ENCODE data around the gene SLC35B3.

SLC35B3 gene

GRCh38 chr6:8402546-8402945 is 32.8 kb downstream of the SLC35B3 start:
- Histone ChIP-seq H3K27me3 (ENCODE audit: control insufficient read depth, insufficient read depth, low read length) (no peaks in the 10 kb centered on the region), H3K4me3 (ENCODE audit: low read length) (no peak overlapping the region), H3K36me3 (ENCODE audit: control insufficient read depth, insufficient read depth, low read length) (no peaks in the 10 kb centered on the region), H3K9me3 (ENCODE audit: control insufficient read depth, low read length) (no peaks in the 10 kb centered on the region), H3K4me1 (ENCODE audit: control insufficient read depth, insufficient read depth, low read length) (no peaks in the 10 kb centered on the region), H3K9ac (ENCODE audit: low read length) (no peak overlapping the region)

GRCh38 chr6:8400663-8401062 is 34.7 kb downstream of the SLC35B3 start:
- H3K36me3 ChIP-seq (ENCODE audit: control insufficient read depth, insufficient read depth, low read length), result no peaks in the 10 kb centered on the region
- H3K4me3 ChIP-seq (ENCODE audit: low read length), result no peak overlapping the region
- no peaks in the 10 kb centered on the region for H3K9me3 ChIP-seq (ENCODE audit: control insufficient read depth, low read length)
- H3K27me3 ChIP-seq (ENCODE audit: control insufficient read depth, insufficient read depth, low read length), result no peaks in the 10 kb centered on the region
- H3K9ac ChIP-seq (ENCODE audit: low read length), result no peak overlapping the region
- no peaks in the 10 kb centered on the region for H3K4me1 ChIP-seq (ENCODE audit: control insufficient read depth, insufficient read depth, low read length)

- no peaks in the 10 kb centered on the region for H3K36me3 ChIP-seq (ENCODE audit: control insufficient read depth, insufficient read depth, low read length)
- H3K9me3 ChIP-seq (ENCODE audit: control insufficient read depth, low read length), result no peaks in the 10 kb centered on the region
- H3K4me1 ChIP-seq (ENCODE audit: control insufficient read depth, insufficient read depth, low read length), result no peaks in the 10 kb centered on the region
- H3K9ac ChIP-seq (ENCODE audit: low read length), result no peak overlapping the region
- no peaks in the 10 kb centered on the region for H3K27me3 ChIP-seq (ENCODE audit: control insufficient read depth, insufficient read depth, low read length)
- H3K4me3 ChIP-seq (ENCODE audit: low read length), result no peak overlapping the region
Observed at GRCh38 chr6:8392569-8392968, 42.8 kb downstream of the SLC35B3 start.

GRCh38 chr6:8391934-8392333 is 43.4 kb downstream of the SLC35B3 start:
- no peak overlapping the region for H3K4me3 ChIP-seq (ENCODE audit: low read length)
- H3K27me3 ChIP-seq (ENCODE audit: control insufficient read depth, insufficient read depth, low read length), result no peaks in the 10 kb centered on the region
- H3K36me3 ChIP-seq (ENCODE audit: control insufficient read depth, insufficient read depth, low read length), result no peaks in the 10 kb centered on the region
- no peaks in the 10 kb centered on the region for H3K9me3 ChIP-seq (ENCODE audit: control insufficient read depth, low read length)
- no peak overlapping the region for H3K9ac ChIP-seq (ENCODE audit: low read length)
- H3K4me1 ChIP-seq (ENCODE audit: control insufficient read depth, insufficient read depth, low read length), result no peaks in the 10 kb centered on the region

- Histone ChIP-seq H3K4me1 (ENCODE audit: control insufficient read depth, insufficient read depth, low read length) (no peaks in the 10 kb centered on the region), H3K9ac (ENCODE audit: low read length) (no peak overlapping the region), H3K9me3 (ENCODE audit: control insufficient read depth, low read length) (no peaks in the 10 kb centered on the region), H3K36me3 (ENCODE audit: control insufficient read depth, insufficient read depth, low read length) (no peaks in the 10 kb centered on the region), H3K4me3 (ENCODE audit: low read length) (no peak overlapping the region), H3K27me3 (ENCODE audit: control insufficient read depth, insufficient read depth, low read length) (no peaks in the 10 kb centered on the region)
Observed at GRCh38 chr6:8389036-8389818, 46.1 kb downstream of the SLC35B3 start.

GRCh38 chr6:8387942-8388437 is 47.4 kb downstream of the SLC35B3 start:
- Histone ChIP-seq H3K9ac (ENCODE audit: low read length) (no peak overlapping the region), H3K9me3 (ENCODE audit: control insufficient read depth, low read length) (no peaks in the 10 kb centered on the region), H3K36me3 (ENCODE audit: control insufficient read depth, insufficient read depth, low read length) (no peaks in the 10 kb centered on the region), H3K27me3 (ENCODE audit: control insufficient read depth, insufficient read depth, low read length) (no peaks in the 10 kb centered on the region), H3K4me3 (ENCODE audit: low read length) (no peak overlapping the region), H3K4me1 (ENCODE audit: control insufficient read depth, insufficient read depth, low read length) (no peaks in the 10 kb centered on the region)

- H3K4me1 ChIP-seq (ENCODE audit: control insufficient read depth, insufficient read depth, low read length), result no peaks in the 10 kb centered on the region
- H3K4me3 ChIP-seq (ENCODE audit: low read length), result no peak overlapping the region
- no peak overlapping the region for H3K9ac ChIP-seq (ENCODE audit: low read length)
- H3K27me3 ChIP-seq (ENCODE audit: control insufficient read depth, insufficient read depth, low read length), result no peaks in the 10 kb centered on the region
- no peaks in the 10 kb centered on the region for H3K9me3 ChIP-seq (ENCODE audit: control insufficient read depth, low read length)
- H3K36me3 ChIP-seq (ENCODE audit: control insufficient read depth, insufficient read depth, low read length), result no peaks in the 10 kb centered on the region
Observed at GRCh38 chr6:8383584-8383983, 51.8 kb downstream of the SLC35B3 start.

GRCh38 chr6:8382434-8382833 is 52.9 kb downstream of the SLC35B3 start:
- Histone ChIP-seq H3K4me1 (ENCODE audit: control insufficient read depth, insufficient read depth, low read length) (no peaks in the 10 kb centered on the region), H3K4me3 (ENCODE audit: low read length) (no peak overlapping the region), H3K27me3 (ENCODE audit: control insufficient read depth, insufficient read depth, low read length) (no peaks in the 10 kb centered on the region), H3K36me3 (ENCODE audit: control insufficient read depth, insufficient read depth, low read length) (no peaks in the 10 kb centered on the region), H3K9me3 (ENCODE audit: control insufficient read depth, low read length) (no peaks in the 10 kb centered on the region), H3K9ac (ENCODE audit: low read length) (no peak overlapping the region)

GRCh38 chr6:8375916-8376315 is 59.4 kb downstream of the SLC35B3 start:
- no peak overlapping the region for H3K4me3 ChIP-seq (ENCODE audit: low read length)
- no peak overlapping the region for H3K9ac ChIP-seq (ENCODE audit: low read length)
- H3K9me3 ChIP-seq (ENCODE audit: control insufficient read depth, low read length), result no peaks in the 10 kb centered on the region
- no peaks in the 10 kb centered on the region for H3K36me3 ChIP-seq (ENCODE audit: control insufficient read depth, insufficient read depth, low read length)
- H3K4me1 ChIP-seq (ENCODE audit: control insufficient read depth, insufficient read depth, low read length), result no peaks in the 10 kb centered on the region
- no peaks in the 10 kb centered on the region for H3K27me3 ChIP-seq (ENCODE audit: control insufficient read depth, insufficient read depth, low read length)

All from mucosa of stomach (tissue), 1 donor.